Neural cell (in vitro differentiated cells): Measurements from ENCODE around the gene GRAMD1B. TPM values are rescaled to one million over a fixed set of nuclear protein-coding genes. Genes with fewer than 3 reads are reported as not detected.

Source experiments
- H2AFZ ChIP-seq: fragments of 200-600, 300-800 bp; sonication (generic), shearing (Covaris generic); 2 replicates; pipeline ENCODE4 v1.6.0; 2014; ENCODE audit warnings: low read depth, mild to moderate bottlenecking, antibody characterized with exemption, low read length, moderate library complexity
- H3F3A ChIP-seq: fragments of 200-600 bp; shearing (Covaris generic); 2 replicates; pipeline ENCODE4 v1.6.1; 2016; ENCODE audit warnings: mild to moderate bottlenecking, moderate library complexity, mixed read lengths, antibody characterized with exemption, low read length; ENCODE audit not compliant: insufficient read depth, poor library complexity, severe bottlenecking
- H3K27ac ChIP-seq: fragments of 200-600, 300-800 bp; sonication (generic), shearing (Covaris generic); 2 replicates; pipeline ENCODE4 v1.5.1; 2014; ENCODE audit warnings: mild to moderate bottlenecking, low read length, moderate library complexity
- H3K27me3 ChIP-seq: fragments of 300-800, 200-600 bp; sonication (generic), shearing (Covaris generic); 2 replicates; pipeline ENCODE4 v1.6.0; 2014; ENCODE audit warnings: mild to moderate bottlenecking, low read depth, low read length, moderate library complexity; ENCODE audit not compliant: insufficient read depth
- H3K36me3 ChIP-seq: fragments of 300-800, 200-600 bp; sonication (generic), shearing (Covaris generic); 2 replicates; pipeline ENCODE4 v1.5.1; 2014; ENCODE audit warnings: mild to moderate bottlenecking, antibody characterized with exemption, low read length, moderate library complexity; ENCODE audit not compliant: insufficient read depth
- H3K4me2 ChIP-seq: fragments of 300-800, 200-600 bp; sonication (generic), shearing (Covaris generic); 2 replicates; pipeline ENCODE4 v1.6.0; 2014; ENCODE audit warnings: mild to moderate bottlenecking, low read length
- H3K4me3 ChIP-seq: fragments of 300-800, 200-600 bp; sonication (generic), shearing (Covaris generic); 2 replicates; pipeline ENCODE4 v1.5.1; 2014; ENCODE audit warnings: mild to moderate bottlenecking, low read length, moderate library complexity
- H3K79me2 ChIP-seq: fragments of 200-600 bp; shearing (Covaris generic); replicated peaks from 2 replicates; pipeline ENCODE4 v1.6.0; 2014; ENCODE audit warnings: mild to moderate bottlenecking, low read length, moderate library complexity; ENCODE audit not compliant: insufficient read depth
- H3K9ac ChIP-seq: fragments of 300-800, 200-600 bp; sonication (generic), shearing (Covaris generic); 2 replicates; pipeline ENCODE4 v1.6.1; 2016; ENCODE audit warnings: mild to moderate bottlenecking, low read length, mixed read lengths
- H3K9me2 ChIP-seq: fragments of 200-600 bp; shearing (Covaris generic); 2 replicates; pipeline ENCODE4 v1.6.1; 2016; ENCODE audit warnings: mild to moderate bottlenecking, low read length, mixed read lengths; ENCODE audit not compliant: insufficient read depth
- H3K9me3 ChIP-seq: fragments of 200-600, 300-800 bp; sonication (generic), shearing (Covaris generic); 2 replicates; pipeline ENCODE4 v1.6.1; 2016; ENCODE audit warnings: mild to moderate bottlenecking, mixed run types, low read length, moderate library complexity, mixed read lengths
- H4K20me1 ChIP-seq: fragments of 200-600 bp; shearing (Covaris generic); 2 replicates; pipeline ENCODE4 v1.6.1; 2016; ENCODE audit warnings: mild to moderate bottlenecking, mixed run types; ENCODE audit not compliant: insufficient read depth
- EP300 ChIP-seq: fragments of 450-650 bp; conservative IDR thresholded peaks from 2 replicates; pipeline ENCODE4 v1.6.1; 2014; ENCODE audit warnings: antibody characterized with exemption, mild to moderate bottlenecking, moderate library complexity; ENCODE audit not compliant: poor library complexity, severe bottlenecking
- EZH2 ChIP-seq: fragments of 200-600, 300-800 bp; shearing (Covaris generic), sonication (generic); IDR thresholded peaks from 2 replicates; pipeline ENCODE4 v1.6.1; 2014; ENCODE audit warnings: antibody characterized with exemption, low read length, borderline replicate concordance, mild to moderate bottlenecking; ENCODE audit not compliant: insufficient read depth, poor library complexity, severe bottlenecking
- MXI1 ChIP-seq: fragments of 450-650 bp; conservative IDR thresholded peaks from 2 replicates; pipeline ENCODE4 v1.6.1; 2014; ENCODE audit warnings: antibody characterized with exemption, mild to moderate bottlenecking; ENCODE audit not compliant: poor library complexity, severe bottlenecking
- POLR2AphosphoS5 ChIP-seq: IDR thresholded peaks from 2 replicates; pipeline ENCODE4 v1.6.1; 2012
- RAD21 ChIP-seq: fragments of 450-650 bp; conservative IDR thresholded peaks from 2 replicates; pipeline ENCODE4 v1.6.1; 2014; ENCODE audit warnings: antibody characterized with exemption, mild to moderate bottlenecking, moderate library complexity
- SMC3 ChIP-seq: fragments of 450-650 bp; conservative IDR thresholded peaks from 2 replicates; pipeline ENCODE4 v1.6.1; 2014; ENCODE audit warnings: antibody characterized with exemption, mild to moderate bottlenecking, moderate library complexity; ENCODE audit not compliant: poor library complexity
- TAF1 ChIP-seq: IDR thresholded peaks from 2 replicates; pipeline ENCODE4 v1.6.1; 2012; ENCODE audit warnings: low read depth
- polyA plus RNA-seq: library from polyadenylated mRNA; depleted of rRNA; stranded (reverse); fragments of >200 nt; gene quantifications from 2 replicates; pipeline ENCODE4 v1.2.3, GENCODE V29; 2014
- TF ChIP-seq, protein P1 (sequence below): IDR thresholded peaks from 2 replicates; pipeline ENCODE4 v1.6.1; 2012; ENCODE audit warnings: borderline replicate concordance
- TF ChIP-seq, protein P2 (sequence below): fragments of 450-650 bp; IDR thresholded peaks from 2 replicates; pipeline ENCODE4 v1.5.1; 2014; ENCODE audit warnings: antibody characterized with exemption, mild to moderate bottlenecking, moderate library complexity; ENCODE audit not compliant: poor library complexity, severe bottlenecking

Gene GRAMD1B
- polyA plus RNA-seq, 1 donor from 2014 or later, result 1.5 TPM

DNA sequence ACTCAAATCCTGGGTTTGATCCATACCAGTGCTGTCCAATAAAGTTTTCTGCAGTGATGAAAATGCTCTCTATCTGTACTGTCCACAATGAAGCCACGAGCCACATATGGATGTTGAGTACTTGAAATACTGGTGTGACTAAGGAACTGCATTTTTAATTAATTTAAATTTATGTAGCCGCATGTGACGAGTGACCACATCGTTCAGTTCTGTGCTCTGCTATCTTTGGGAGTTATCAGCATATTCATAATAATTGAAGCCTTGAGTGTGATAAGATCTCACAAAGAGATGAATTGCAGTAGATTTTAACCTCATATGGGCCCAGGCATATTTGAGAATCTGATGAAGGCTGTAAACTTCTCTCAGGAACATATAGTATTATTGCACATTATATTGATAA lies 40.8 kb downstream of the GRAMD1B start:
- Histone ChIP-seq H3K27ac (no peak overlapping the region), H3K36me3 (no peaks in the 10 kb centered on the region), H3K9me2 (no peaks in the 10 kb centered on the region), H3K9me3 (no peaks in the 10 kb centered on the region), H3K27me3 (no peaks in the 10 kb centered on the region), H4K20me1 (no peaks in the 10 kb centered on the region), H2AFZ (no peak overlapping the region), H3K79me2 (no peaks in the 10 kb centered on the region), H3K4me3 (no peak overlapping the region), H3K4me2 (no peak overlapping the region), H3K9ac (no peak overlapping the region), H3F3A (no peaks in the 10 kb centered on the region)
- no peak for TF ChIP-seq EZH2

DNA sequence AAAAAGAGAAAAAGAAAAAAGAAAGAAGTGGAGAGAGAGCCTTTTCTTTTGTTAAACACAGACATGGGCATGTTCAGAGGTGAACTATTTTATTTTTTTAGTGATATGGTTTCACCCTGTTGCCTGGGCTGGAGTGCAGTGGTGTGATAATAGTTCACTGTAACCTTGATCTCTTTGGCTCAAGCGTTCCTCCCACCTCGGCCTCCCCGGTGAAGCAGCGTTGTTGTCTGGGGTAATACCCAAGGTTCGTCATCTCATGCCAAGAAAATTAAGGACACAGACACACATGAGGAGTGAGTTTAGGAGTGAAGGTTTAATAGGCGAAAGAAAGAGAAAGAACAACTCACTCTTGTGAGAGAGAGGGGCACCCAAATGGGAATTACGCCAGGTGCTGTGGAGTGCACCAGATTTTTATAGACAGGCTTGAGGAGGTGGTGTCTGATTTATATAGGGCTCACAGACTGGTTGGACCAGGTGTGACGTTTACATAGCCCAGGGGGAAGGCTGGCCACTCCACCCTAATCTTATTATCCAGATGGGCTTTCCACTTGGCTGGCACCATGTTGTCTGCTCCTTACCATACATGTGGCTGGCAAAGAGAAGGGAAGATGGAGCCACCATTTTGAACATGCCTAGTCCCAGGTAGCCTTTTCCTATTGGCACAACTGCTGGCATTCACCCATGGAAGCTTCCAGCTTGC lies 42.3 kb downstream of the GRAMD1B start:
- no peak for TF ChIP-seq EP300
- TF ChIP-seq EZH2, result no peak
- no peak for TF ChIP-seq RAD21
- no peak for TF ChIP-seq POLR2AphosphoS5
- TF ChIP-seq MXI1, result no peak
- TF ChIP-seq, protein P1, sequence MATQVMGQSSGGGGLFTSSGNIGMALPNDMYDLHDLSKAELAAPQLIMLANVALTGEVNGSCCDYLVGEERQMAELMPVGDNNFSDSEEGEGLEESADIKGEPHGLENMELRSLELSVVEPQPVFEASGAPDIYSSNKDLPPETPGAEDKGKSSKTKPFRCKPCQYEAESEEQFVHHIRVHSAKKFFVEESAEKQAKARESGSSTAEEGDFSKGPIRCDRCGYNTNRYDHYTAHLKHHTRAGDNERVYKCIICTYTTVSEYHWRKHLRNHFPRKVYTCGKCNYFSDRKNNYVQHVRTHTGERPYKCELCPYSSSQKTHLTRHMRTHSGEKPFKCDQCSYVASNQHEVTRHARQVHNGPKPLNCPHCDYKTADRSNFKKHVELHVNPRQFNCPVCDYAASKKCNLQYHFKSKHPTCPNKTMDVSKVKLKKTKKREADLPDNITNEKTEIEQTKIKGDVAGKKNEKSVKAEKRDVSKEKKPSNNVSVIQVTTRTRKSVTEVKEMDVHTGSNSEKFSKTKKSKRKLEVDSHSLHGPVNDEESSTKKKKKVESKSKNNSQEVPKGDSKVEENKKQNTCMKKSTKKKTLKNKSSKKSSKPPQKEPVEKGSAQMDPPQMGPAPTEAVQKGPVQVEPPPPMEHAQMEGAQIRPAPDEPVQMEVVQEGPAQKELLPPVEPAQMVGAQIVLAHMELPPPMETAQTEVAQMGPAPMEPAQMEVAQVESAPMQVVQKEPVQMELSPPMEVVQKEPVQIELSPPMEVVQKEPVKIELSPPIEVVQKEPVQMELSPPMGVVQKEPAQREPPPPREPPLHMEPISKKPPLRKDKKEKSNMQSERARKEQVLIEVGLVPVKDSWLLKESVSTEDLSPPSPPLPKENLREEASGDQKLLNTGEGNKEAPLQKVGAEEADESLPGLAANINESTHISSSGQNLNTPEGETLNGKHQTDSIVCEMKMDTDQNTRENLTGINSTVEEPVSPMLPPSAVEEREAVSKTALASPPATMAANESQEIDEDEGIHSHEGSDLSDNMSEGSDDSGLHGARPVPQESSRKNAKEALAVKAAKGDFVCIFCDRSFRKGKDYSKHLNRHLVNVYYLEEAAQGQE, result no peak
- Histone ChIP-seq H3K9me3 (no peaks in the 10 kb centered on the region), H3K79me2 (no peaks in the 10 kb centered on the region), H4K20me1 (no peaks in the 10 kb centered on the region), H3F3A (no peaks in the 10 kb centered on the region), H3K4me2 (no peak overlapping the region), H3K4me3 (no peak overlapping the region), H3K36me3 (no peaks in the 10 kb centered on the region), H3K27ac (no peak overlapping the region), H2AFZ (no peak overlapping the region), H3K27me3 (no peaks in the 10 kb centered on the region), H3K9me2 (no peaks in the 10 kb centered on the region), H3K9ac (no peak overlapping the region)

DNA sequence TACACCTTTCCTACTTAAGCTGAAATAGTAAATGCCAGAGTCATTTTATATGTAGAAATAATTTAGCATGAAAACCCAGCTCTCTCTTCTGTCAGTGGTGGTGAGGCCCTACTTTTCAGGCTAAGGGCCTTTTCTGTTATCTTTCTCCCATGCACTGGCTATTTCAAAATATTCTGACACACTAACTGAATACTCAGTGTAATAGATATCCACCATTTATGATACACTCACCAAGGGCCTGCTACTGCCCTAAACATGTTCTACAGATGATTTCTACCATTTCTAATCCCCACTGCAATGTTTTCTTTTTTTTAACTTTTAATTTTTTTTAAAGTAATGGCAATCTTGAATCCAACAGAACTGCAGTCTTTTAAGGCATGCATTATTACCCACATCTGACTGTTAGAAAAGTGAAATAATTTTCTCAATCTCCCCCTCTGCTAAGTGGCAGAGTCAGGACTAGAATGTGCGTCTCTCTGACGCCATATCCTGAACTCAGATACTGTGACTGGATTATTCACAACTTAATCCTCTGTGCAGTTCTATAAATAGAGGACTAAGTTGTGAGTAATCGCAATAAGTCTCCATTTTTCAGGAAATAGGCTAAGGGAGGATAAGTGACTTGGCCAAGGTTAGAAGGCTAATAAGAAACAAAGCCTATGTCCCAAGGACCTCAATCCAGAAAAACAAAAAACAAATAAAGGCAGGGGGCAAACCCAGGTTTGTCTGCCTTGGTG lies 44.0 kb downstream of the GRAMD1B start:
- Histone ChIP-seq H3K27me3 (no peaks in the 10 kb centered on the region), H3K9me2 (no peaks in the 10 kb centered on the region), H3K79me2 (no peaks in the 10 kb centered on the region), H3F3A (no peaks in the 10 kb centered on the region), H3K4me2 (no peak overlapping the region), H3K9me3 (no peaks in the 10 kb centered on the region), H2AFZ (no peak overlapping the region), H3K27ac (no peak overlapping the region), H4K20me1 (no peaks in the 10 kb centered on the region), H3K9ac (no peak overlapping the region), H3K36me3 (no peaks in the 10 kb centered on the region), H3K4me3 (no peak overlapping the region)
- TF ChIP-seq POLR2AphosphoS5, result no peak
- TF ChIP-seq EZH2, result no peak
- TF ChIP-seq SMC3, result no peak
- no peak for TF ChIP-seq TAF1
- TF ChIP-seq, protein P2, sequence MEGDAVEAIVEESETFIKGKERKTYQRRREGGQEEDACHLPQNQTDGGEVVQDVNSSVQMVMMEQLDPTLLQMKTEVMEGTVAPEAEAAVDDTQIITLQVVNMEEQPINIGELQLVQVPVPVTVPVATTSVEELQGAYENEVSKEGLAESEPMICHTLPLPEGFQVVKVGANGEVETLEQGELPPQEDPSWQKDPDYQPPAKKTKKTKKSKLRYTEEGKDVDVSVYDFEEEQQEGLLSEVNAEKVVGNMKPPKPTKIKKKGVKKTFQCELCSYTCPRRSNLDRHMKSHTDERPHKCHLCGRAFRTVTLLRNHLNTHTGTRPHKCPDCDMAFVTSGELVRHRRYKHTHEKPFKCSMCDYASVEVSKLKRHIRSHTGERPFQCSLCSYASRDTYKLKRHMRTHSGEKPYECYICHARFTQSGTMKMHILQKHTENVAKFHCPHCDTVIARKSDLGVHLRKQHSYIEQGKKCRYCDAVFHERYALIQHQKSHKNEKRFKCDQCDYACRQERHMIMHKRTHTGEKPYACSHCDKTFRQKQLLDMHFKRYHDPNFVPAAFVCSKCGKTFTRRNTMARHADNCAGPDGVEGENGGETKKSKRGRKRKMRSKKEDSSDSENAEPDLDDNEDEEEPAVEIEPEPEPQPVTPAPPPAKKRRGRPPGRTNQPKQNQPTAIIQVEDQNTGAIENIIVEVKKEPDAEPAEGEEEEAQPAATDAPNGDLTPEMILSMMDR, result no peak
- no peak for TF ChIP-seq EP300
- no peak for TF ChIP-seq RAD21
- TF ChIP-seq, protein P1, result no peak
- TF ChIP-seq MXI1, result no peak
